LHCN-M2 (cell line): ENCODE results near the gene SPNS2. TPM values are rescaled to one million over a fixed set of nuclear protein-coding genes. Genes with fewer than 3 reads are reported as not detected.

Experiments
- DNase-seq: peaks from one replicate; pipeline ENCODE4 v3.0.0-alpha.2; 2012; ENCODE audit warnings: low read depth
- total RNA-seq: library from RNA; depleted of rRNA; stranded (reverse); fragments of >200 nt; gene quantifications from 2 replicates; pipeline ENCODE4 v1.2.3, GENCODE V29; 2014

The SPNS2 gene
- total RNA-seq, 1 experiment from 2014 or later, result 0.23 TPM

DNA sequence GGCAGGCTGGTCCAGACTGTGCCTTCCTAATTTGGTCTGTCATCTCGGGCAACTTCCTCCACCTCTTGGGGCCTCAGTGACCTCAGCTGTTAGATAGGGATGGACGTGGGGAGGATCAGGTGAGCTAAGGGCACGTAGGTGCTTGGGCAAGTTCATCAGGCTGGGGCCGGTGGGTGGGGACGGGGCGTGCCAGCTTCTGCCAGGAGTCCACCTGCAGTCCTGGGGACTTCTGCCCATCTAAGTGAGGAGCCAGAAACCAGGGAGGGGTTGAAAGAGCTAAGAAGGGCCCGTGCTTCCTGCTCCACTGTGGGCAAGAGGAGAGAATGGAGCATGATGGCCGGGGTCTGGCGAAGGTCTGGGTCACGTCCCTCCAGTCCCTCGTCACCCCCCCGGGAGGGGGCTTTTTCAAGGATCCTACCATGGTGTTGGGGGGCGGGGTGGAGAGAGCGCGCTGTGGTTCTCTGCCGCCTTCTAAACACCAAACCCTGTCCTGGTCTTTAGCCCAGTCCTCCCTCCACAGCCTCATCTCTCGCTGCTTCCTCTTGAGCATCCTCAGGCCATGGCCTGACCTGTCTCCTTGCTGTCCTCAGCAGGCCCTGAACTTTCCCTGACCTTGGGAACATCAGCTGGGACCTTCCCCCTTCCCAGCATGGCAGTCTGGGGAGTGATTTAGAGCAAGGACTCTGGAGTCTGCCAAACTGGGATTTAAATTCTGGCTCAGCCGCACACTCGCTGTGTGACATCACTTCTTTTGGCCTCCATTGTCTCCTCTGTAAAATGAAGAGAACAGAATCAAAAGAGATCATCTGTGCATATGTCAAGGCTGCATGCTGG lies 21.6 kb downstream of the SPNS2 start:
- no peak for DNase-seq

DNA sequence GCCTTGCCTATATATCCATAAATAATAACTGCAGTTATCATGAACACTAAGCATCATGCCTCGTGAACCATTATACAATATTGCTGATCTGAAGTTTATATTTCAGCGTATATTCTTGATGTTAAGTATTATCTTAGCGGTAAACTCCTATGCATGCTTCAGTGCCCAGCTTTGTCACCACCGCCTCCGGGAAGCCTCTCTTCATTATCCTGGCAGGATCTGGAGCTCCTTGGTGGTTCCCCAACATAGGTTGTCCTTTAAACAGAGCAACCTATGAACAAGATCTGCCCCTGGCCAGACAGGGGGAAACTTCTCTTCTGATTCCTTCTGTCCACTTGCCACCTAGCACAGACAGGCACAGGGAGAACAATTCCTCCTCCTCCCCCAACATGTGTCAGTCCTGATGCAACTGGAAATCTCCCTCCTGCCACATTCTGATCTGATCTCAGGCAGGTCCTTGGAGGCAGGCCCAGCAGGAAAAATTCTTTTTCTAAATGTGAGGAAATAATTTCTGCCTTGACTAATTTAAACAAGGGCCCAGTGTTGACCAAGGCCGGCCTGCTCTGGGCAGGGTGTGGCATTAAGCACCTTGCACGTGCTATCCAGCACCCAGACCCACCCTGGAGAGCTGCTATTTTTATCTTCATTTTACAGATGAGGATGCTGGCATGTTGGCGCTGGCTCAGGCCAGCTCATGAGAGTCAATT lies 22.4 kb downstream of the SPNS2 start:
- no peak for DNase-seq

DNA sequence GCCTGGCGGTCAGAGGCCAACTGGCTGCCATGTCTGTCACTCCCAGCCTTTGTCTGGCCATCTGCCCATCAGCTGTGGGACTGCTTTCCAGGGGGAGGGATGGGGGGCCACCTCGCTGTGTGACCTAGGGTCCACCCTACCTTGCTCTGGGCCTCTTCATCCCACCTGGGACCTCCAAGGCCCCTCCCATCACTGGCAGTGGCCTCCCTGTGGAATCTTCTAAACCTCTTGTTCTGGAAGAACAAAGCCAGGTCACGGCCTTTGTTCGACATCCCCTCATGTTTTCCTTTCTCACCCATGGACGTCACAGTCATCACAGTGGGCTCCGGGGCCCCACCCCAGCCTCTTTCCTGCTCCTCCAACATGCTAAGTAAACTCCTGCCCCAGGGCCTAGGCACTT lies 24.0 kb downstream of the SPNS2 start:
- DNase-seq, result no peak

DNA sequence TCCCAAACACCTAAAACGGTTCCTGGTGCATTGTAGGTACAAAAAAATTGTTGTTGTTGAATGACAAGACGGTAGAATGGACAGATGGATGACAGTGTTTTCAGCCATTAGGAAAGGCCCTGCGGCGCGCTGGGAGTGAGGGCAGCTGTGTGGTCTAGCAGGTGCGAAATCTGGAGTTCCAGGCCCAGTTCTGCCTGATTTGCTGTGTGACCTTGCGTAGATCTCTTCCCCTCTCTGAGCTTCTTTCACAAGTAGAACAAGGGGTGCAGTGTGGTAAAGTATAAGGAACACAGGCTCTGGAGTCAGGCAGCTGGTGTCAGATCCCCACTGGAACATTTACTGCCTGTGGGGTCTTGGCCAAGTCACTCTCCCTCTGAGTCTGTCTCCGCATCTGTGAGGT lies 25.3 kb downstream of the SPNS2 start:
- no peak for DNase-seq

DNA sequence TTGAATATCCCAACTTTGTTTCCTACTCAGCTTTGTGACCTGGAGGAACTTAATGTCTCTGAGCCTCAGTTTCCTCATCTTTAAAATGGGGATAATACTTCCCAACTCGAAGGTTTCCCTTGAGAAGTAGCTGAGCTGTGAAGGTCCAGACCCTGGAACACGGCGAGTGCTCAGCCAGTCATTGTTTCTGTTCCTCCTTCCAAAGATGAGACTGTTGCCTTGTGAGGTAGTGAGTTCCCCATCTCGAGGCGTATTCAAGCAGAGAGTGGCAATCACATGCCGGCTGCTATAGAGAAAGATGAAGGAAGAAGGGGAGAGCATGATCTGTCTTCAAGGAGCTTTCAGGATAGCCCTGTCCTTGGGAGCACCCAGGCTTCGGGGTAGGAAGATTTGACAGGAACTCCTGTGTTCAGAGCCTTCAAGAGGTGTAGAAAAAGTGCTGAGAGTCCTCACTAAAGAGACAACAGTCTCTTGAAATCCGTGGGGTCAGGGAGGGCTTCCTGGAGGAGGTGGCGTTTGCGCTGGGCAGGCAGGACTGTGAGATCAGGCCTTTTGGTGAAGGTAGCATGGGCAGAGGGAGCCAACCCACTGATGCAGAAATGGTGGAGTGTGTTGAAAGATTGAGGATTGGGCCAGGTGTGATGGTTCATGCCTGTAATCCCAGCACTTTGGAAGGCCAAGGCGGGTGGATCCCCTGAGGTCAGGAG lies 27.2 kb downstream of the SPNS2 start:
- DNase-seq, result no peak

DNA sequence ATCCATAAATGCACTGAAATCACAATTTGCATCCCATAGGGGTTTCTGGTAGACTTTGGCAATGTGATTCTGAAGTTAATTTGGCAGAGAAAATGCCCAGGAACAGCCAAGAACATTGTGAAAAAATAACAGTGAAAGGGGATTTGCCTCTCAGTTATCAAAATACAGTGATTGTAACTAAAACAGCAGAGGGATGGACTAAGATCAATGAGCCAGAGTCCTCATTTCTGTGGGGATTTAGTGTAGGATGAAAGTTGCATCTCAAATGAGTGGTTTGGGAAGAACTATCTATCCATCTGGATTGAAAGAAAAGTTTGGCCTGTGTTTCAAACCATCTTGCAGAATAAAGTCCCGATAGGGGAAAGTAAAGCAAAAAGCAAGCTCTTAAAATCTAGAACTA lies 28.5 kb downstream of the SPNS2 start:
- no peak for DNase-seq

DNA sequence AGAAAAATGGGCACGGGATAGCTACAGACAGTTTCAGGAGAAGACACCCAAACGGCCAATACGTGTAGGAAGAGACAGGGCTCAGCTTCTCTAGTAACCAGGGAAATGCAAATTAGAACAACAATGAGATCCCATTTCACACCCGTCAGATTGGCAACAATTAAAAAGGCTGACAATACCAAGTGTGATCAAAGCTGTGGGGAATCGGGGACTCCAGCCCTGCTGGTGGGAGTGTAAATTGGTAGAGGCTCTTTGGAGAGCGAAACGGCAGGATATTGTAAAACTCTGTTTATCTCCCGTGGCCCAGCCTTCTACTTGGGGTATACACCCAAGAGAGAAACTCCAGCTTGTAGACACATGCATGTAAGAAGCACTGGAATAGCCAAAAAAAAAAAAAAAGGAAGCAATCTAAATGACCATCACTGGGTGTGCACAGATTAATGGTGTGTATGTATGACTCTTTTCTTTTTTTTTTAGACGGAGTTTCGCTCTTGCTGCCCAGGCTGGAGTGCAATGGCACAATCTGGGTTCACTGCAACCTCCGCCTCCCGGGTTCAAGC lies 29.0 kb downstream of the SPNS2 start:
- no peak for DNase-seq

DNA sequence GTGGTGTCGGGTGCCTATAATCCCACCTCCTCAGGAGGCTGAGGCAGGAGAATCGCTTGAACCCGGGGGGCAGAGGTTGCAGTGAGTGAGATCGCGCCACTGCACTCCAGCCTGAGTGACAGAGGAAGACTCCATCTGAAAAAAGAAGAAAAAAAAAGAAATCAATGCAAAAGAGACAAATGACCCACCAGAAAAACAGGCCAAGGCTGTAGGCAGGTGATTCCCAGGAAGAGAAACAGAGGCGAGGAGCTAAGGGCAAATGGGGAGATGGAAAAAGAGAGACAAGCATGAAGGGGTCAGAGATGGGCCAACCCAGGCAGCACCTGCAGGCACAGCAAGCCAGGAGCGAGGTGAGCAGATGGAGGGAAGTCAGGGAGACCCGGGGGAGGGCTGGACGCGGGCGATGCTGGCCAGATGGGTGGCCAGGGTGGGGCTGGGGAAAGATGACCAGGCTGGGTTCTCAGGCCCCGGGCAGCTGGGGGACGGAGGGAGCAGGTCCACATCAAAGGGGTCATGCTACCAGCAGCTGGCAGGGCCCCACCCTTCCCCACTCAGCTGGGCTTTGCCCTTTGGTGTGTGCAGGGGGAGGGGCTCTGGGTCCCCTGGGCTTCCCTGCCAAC lies 31.0 kb downstream of the SPNS2 start:
- no peak for DNase-seq

DNA sequence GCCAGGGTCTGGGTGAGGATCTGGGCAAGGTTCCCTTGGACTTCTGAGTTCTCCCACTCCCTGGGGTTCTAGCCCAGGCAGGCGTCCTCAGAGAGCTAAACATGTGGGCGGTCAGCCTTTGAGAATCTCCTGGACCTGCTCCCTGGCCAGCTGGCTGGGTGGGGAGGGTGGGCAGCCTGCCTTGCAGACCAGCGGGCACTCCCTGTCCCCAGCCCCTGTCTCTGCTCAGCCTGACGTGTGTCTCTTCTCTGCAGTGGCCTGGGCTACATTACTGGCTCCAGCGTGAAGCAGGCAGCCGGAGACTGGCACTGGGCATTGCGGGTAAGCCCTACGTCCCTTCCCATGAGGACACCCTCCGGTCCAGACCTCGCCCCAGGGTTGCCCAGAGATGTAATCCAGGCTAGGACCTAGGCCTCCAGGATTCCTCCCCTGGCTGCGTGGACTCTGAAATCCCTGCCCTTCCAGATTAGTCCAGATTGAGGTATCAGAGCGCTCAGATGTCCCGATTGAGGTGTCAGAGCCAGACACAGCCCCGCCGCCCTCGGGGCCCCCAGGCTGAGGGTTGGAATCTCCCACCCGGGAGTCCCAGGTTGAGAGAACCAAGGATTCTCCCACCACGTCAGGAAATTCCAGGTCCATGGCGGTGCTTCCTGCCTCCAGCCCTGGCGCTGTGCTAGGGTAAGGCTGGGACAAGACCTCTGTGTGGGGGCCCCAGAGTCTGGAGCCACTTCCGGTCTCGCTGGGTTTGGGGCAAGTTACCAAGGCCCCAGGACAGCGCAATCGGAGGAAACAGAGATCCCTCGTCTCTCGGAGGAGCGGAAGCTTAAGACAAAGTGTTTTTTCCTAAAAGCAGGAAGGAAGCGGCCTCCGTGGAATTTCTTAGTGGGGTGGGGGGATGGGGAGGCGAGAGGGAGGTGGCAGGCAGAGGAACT lies 32.4 kb downstream of the SPNS2 start:
- DNase-seq, result no peak

DNA sequence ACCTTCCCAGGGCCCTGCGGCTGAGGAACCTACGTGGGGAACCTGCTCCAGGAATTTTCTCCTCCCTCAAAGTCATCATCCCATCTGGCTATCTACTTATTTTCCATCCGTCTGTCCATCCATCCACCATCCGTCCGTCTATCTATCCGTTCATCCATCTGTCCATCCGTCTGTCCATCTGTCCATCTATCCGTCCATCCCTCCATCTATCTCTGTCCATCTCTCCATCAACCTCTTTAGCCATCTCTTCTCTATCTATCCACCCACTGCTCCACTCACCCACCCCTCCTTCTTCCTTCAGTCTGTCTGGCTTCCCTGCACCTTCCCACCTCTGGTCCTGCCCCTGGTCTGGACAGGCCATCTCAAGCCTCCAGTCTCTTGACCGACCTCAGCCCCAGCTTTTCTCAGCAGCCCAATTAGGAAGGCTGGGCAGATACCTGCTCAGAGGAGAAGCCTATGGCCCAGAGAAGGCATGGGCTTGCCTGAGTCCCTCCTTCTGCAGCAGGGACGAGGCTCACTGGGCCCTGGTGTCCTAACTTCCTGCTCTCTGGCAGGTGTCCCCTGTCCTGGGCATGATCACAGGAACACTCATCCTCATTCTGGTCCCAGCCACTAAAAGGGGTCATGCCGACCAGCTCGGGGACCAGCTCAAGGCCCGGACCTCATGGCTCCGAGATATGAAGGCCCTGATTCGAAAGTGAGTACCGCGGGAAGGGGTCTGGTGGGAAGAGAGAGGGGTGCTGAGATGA lies 33.5 kb downstream of the SPNS2 start:
- no peak for DNase-seq

DNA sequence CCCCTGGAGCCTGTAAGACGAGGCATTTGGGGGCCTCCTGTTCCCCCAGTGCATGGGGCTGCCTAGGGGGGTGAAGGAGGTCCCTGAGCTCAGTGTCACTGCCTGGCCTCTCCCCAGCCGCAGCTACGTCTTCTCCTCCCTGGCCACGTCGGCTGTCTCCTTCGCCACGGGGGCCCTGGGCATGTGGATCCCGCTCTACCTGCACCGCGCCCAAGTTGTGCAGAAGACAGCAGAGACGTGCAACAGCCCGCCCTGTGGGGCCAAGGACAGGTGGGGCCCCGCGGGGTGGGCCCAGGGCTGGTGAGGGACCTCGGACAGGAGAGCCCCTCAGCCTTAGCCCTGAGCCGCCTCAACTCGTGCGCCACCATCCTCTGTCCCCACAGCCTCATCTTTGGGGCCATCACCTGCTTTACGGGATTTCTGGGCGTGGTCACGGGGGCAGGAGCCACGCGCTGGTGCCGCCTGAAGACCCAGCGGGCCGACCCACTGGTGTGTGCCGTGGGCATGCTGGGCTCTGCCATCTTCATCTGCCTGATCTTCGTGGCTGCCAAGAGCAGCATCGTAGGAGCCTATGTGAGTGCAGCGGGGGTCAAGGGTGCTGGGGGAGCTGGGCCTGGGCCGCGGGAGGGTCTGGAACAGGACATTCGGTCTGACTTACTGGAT lies 34.3 kb downstream of the SPNS2 start:
- DNase-seq, result no peak

DNA sequence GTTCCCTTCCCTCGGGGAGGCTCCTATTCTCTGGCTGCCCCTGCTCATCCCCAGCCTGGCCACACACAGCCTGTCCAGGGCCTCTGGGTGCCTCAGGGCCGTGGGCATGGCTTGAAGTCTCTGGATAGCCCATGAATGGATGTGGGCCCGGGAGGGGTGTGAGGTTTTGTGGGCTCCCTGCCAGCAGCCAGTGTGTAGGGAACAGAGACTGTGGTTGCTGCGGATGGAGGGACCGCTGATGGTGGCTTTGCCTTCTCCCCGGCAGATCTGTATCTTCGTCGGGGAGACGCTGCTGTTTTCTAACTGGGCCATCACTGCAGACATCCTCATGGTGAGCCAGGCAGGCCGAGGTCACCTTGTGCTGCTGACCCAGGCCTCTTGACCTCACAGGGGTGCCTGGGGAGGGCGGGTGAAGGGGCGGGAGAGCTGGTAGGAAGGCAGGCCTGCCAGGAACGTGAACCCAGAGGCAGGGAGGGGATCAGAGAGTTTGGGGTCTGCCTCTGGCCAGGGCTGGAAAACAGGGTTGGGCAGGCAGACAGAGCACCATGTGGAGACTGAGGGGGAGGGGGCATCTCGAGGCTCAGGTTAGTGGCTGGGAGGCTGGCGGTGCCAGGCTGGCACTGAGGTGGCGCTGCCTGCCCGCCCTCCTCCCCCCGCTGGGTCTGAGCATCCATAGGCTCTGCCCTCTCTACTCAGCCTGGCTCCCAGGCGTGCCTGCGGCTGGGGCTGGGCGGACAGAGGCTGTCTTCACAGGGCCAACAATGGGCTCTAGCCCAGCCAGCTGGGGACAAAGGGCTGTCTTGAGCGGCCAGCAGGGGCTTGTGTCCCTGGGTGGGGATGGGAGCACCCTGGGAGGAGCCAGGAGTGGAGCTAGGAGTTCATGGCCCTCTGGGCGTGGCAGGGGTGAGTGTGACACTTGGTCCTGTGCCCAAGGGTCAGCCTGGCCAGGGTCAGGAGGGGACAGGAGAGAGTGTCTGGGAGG lies 35.1 kb downstream of the SPNS2 start:
- no peak for DNase-seq

DNA sequence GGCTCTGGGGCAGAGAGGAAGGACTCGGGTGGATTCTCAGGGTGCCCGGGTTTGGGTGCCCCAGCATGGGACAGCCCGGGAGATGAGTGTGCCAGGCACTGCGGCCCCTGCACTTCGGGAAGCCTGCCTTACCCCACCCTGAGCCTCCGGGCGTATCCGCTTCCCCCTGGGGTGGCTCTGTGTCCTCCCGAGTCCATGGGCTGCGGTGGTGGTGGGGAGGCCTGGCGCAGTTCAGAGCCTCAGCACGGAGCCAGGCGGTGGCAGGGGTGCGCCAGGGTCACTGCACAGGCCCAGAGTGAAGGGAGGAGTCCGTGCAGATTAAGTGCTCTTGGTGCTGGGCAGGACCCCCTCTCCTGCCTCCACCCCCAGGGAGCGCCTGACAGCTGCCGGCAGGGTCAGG lies 35.8 kb downstream of the SPNS2 start:
- DNase-seq, result no peak

DNA sequence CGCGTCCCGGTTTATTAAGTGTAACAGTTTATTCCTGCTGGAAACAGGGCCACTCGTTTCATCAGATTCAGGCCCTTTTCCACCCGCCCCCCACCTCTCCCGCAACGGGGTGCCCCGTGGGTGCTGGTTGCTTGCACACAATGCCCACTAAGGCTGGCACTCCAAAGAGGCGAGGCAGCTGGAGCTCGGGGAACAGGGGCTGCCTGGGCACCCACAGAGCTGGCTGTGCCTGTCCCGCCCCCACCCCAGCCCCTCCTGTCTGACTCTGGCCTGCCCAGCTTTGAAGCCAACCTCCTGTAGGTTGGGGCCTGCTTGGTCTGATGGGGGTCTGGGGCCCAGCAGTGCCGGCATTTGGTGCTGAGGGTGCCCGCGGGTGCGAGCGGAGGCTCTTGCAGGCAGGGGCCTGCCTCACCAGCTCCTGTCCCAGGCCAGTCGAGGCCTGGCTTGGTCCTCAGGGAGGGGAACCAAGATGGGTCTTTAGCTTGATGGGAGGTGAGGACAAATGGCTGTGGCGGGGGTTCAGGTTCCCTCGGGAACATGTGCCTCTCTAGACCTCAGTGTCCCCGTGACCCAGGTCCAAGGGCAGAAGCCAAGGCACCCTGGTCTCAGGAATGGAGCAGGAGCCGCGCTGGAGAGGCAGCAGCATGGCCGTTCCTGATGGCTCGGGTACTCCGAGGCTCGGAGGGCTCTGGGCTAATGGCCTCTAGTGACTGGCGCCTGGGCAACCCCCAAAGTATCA lies 36.4 kb downstream of the SPNS2 start:
- no peak for DNase-seq

DNA sequence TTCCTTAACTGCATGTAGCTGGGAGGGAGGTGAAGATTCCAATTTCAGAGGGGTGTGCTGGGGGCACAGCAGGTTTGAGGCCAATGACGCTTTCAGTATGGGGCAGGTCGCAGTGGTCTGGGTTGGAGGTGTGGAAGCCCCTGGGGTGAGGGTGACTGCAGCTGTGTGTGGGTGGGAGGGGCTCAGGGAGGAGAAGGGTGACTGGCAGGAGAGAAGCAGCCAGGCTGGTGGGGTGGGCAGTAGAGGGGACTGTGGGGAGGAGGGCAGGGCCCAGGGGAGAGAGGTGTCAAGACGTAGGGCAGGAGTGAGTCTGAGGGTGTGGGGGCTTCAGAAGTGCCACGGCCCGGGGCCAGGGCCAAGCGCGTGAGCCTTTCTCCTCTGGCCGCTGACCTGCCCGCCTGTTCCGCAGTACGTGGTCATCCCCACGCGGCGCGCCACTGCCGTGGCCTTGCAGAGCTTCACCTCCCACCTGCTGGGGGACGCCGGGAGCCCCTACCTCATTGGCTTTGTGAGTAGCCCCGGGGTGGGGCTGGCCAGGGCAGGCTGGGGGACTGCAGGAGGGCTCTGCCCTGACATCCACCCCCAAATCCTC lies 37.1 kb downstream of the SPNS2 start:
- DNase-seq, result no peak

DNA sequence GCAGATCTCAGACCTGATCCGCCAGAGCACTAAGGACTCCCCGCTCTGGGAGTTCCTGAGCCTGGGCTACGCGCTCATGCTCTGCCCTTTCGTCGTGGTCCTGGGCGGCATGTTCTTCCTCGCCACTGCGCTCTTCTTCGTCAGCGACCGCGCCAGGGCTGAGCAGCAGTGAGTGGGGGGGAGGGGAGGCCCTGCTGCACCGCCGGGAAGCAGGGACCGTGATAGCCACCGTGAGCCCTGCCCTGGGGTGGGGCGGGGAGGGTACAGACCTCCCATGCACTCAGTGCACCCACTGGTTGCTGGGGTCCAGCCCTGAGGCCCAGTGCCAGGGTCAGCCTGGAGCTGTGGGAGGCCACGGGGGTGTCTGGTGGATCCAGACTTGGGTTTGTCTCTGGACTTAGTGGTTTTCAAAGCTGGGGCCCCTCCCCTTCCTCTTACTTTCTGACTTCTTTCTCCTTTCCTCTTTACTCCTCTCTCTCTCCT lies 37.6 kb downstream of the SPNS2 start:
- DNase-seq, result no peak
